GM19351 (cell line): ENCODE measurements around the gene CNIH1.

ENCODE experiments used
- ATAC-seq: cut with Tn5 transposase; IDR thresholded peaks from one replicate; pipeline ENCODE4 v1.9.1; 2021; ENCODE audit warnings: mild to moderate bottlenecking, moderate library complexity; ENCODE audit not compliant: unreplicated experiment

The CNIH1 gene

DNA sequence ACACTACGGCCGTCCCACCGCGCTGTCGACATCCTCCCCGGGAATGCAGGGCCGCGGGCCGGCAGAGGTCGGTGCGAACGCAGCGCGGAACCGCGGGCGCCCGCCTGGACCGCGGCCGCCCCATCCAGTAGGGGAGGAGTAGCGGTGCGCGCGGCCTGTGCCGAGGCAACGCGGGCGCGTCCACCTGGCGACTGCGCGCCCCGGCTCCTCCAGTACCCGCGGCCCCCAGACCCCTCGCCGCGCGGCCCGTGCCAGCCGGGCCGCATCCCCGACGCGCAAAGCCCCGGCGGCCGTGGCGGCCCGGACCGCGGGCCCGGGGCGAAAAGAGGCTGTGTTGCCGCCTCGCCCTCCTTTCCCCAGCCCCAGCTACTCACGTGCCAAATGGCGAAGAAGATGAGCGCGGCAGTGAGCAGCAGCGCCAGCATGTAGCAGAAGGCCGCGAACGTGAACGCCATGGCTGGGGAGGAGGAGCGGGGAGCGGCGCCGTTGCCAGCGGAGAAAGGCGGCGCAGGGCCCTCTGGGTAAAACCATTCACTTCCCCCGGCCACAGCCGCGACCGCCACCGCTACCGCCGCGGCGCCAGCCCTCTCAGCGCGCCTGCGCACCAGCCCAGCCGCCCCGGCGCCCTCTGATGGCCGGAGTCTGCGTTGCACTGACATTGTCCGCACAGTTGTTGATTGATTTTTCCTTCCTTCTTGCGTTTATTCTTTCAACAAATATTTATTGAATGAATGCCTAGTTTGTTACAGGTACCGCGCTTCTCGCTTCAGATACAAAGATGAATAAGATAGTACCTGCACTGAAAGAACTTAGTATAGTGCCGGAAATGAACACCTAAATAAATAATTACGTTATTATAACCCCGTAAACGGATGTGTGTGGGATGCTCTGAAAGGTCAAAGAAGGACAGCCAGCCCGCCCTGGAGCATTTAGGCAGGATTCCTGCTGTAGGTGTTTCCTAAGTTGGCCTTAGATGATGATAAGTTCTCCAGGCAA is at the start of gene CNIH1:
Gene CNIH1, minus strand, starts transcription at position 502 of the 996 bp plus-strand sequence. Its CDS starts 47 bp downstream, at position 455.
- ATAC-seq: peak; percentile 94

DNA sequence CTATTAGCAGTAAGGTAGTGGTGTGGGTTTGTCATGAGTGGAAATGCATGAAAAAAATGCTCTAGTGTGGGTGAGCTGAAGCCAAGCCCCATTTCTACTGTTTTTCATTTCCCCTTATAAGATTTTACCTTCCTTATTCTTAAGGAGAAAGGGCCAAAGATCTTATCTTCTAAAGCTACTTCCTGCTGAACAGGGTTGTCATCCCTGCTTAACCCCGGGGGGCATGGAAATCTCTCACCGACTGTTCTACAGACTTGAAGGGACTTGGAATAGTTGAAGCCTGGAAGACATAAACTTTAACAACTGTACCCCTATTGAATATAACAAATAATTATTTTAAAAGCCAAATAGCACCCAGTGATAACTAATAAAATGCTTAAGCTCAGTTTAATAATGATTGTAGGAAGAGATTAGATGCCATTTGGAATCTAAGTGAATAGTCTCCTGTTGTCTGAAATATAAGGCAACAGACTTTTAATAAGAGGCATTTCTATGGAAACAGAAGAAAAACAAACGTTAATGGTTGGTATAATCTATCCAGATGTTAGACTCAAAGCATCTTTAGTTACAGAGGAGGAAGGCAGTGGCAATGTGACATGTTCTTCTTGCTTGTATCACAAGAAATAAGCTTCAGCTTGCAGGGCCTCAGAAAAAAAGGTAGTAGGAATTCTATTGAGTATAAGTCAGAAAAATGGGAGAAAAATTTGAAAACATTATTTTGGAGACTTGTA is 49.4 kb upstream of the CNIH1 start:
- no peak for ATAC-seq

DNA sequence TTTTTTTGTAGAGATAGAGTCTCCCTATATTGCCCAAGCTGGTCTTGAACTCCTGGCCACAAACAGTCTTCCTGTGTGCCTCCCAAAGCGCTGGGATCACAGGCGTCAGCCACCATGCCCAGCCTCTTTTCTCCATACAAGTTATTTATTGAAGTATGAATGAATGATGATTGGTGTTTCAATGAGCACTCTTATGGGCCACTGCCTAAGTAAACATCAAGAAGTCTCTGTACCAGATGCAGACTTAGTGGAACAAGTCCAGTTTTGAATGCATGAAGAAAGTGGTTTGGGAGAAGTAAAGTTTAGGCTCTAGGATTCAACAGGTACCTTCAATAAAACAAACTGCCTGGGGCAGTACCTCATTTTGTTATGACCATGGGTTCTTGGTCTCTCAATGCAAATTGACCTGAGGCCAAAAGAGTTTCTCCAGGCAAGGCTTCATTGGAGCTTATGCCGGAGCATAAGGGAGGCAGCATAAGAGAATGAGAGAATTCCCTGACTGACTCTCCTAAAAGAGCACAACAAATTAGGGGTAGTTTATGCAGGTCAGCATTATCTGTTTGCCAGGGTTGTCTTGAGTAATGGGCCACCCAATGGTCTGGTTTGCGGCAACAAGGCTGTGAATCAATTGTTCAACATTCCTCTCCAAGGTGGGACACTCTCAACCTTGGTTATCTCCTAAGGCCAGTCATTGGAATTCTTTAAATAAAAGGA is 48.7 kb upstream of the CNIH1 start:
- ATAC-seq: no peak

DNA sequence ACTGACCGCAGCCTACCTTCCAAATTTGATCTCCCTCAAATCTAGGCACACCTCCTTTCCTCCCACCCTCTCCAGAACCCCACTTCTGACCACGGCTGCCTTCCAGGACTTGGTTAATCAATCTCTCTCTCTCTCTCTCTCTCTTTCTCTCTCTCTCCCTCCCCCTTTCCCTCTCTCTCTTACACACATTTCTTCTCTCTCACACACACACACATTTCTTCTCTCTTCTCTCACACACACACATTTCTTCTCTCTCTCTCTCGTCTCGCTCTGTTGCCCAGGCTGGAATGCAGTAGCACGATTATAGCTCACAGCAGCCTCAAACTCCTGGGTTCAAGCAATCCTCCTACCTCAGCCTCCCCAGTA is 48.1 kb upstream of the CNIH1 start:
- no peak for ATAC-seq

DNA sequence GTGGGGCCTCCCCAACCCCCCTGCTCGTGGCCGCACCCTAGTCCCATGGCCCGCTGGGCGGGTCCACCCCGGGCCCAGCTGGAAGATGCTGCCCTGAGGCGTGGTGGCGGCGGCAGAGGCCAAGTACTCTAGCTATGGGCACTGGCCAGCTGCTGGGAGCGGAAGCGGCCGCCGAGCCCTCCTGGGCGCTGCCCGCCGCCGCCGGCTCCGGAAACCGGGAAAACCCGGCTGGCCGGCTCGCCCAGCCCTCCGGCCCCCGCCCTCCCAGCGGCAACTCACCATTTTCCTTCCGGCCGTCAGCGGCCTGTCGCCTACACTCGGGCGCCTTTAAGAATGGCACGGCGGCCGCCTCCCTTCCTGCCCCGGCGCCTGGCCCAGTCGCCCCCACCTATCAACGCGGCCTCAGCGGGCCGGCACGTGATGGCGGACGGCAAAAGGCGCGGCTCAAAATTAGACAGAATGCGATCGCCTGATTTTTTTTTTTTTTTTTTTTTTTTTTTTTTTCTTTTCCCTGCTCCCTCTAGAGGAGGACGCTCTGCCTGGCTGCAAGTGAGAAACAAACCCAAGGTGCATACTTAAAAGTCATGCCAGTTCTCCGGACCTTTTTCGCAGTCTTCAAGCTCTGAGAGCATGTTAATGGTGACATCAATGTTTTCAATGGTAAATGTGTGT is 47.6 kb upstream of the CNIH1 start, which contains the start of gene GMFB:
Gene GMFB, minus strand, starts transcription at position 335 of the 672 bp plus-strand sequence. Its CDS starts 53 bp downstream, at position 282.
- peak; percentile 91 for ATAC-seq

DNA sequence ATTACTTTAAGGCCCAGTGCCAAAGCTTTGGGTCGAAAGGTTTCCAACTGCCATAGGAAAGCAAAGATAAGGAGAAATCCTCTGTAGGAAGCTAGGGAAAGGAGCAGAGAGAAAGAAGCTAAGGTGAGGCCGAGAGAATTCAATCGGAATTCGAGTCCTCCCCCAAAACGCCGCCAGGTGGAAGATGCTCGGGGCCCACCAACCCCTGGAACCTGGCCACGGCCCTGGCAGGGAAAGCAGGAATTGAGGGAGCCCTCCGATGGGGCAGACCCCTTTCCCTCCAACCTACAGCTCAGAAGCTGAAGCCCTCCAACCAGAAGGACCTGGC is 47.1 kb upstream of the CNIH1 start:
- no peak for ATAC-seq

DNA sequence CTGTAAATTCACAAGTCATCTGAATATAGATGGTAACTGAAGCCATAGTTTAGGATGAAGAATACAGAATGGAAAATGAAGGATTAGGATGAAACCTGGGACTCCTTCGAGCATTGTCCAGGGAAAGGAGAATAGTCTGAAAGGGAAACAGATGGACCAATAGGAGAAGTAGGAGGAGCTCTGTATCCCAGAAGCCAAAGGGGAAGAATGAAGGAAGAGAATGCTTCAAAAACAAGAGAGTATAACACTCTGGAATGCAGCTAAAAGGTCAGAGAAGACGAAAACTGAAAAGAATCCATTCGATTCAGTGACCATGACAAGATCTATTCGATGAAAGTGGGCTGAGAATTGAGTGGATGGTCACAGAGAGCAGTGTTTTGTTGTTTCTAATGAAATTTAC is 46.6 kb upstream of the CNIH1 start:
- ATAC-seq: no peak

DNA sequence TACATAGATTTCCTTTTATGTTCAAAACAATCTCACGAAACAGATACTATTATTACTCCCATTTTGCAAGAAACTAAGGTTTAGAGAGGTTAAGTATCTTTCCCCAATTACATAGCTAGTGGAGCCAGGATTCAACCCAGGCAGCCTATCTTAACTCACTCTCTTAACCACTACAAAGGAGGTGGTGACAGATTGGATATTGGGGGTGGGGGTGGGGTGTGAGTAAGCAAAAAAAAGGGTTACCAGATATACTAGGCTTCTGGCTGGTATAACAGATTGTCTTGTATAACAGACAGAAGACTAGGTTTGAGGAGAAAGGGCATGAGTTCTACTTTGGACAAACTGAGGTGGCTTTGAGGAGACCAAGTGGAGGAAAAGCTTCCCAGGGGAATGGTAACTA is 45.5 kb upstream of the CNIH1 start:
- no peak for ATAC-seq

DNA sequence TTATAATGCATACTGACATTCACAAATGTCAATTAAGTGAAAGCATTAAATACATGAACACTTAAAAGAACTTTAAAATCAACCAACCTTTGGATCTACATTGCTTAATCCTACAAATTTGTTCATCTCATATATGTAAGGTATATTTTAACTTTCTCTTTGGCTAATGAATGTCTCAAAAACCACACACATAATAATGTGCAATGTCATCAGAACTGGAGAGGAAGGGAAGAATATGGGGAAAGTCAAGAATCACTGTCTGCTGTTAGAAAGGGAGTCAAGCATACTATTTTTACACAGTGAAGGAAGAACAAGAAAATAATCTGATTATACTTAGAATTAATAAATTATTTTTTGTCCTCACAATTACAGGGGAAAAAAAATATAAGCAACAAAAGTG is 42.7 kb upstream of the CNIH1 start:
- ATAC-seq: no peak

DNA sequence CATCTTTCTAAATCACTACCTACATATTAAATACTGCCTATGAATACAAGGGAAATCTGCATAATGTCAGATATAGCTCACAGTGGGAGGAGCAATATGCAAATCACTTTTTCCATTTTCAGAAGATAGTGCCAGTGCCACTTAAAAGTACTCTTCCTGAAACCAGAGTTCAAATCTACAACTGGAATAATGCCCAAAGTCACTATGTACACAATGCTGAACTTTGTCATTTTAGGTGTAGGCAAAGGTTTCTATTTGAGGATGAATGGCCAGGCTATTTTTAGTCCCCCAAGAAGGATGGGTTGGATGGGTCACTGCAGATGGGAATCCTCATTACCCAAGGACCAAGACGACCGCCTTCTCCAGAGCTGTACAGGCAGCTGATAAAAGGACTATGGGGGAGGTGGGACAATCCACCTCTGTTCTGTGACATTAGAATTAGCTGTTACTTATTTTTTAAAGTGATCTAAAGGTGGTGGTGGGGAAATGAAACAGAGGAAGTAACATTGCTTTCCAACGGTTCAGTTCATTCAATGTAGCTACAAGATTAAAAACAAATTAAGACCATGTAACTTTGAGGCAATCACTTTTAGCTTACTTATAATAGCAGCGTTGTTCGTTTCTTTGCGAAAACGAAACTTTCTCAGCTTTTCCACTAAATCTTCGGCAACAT is 42.0 kb upstream of the CNIH1 start:
- ATAC-seq: peak; percentile 47

DNA sequence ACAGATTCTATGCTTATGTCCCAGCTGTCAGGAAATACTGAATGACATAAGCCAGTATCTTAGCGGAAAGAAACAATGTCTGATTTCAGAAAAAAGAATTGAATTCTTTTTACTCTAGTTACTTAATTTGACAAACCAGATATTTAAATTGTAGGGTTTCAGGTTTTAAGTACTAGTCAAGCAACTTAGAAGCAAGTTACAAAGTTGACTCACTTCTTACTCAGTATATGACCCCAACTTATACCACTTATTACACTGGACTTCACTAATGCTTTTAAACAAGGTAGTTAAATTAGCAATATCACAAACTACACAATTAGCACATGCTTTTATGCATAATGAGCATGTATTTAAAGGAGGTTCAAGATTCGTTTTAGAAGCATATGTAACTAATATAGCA is 40.5 kb upstream of the CNIH1 start:
- no peak for ATAC-seq

DNA sequence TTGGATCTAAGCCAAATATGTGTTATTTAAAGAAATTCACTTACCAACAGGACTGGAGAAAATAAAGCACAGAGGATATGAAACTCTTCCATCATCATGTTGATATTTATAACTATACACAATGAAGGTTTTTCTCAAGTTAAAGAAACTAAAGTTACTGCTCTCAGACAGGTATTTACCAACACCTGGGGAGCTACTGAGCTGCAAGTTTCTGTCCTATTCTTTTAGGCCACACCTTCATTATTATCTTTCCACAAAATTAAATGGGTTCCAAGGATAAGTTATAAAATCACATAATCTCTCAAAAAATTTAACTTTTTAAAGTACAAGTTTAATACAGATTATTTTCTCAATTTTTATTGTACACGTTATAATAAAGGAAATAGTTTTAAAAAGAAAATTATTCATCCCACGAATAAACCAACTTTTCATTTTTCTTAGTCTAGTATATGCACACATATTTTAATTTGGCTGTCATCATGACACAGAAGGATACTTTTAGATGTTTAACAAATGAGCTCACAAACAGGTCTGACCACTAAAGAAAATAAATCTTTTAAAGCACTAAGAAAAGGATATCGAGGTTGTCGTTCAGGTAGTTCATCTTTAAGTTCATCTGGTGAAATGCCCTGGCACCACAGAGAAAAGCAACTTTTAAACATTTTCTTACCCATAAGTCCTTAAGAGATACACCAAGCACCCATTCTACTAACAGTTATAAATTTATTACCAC is 39.8 kb upstream of the CNIH1 start:
- ATAC-seq: no peak

DNA sequence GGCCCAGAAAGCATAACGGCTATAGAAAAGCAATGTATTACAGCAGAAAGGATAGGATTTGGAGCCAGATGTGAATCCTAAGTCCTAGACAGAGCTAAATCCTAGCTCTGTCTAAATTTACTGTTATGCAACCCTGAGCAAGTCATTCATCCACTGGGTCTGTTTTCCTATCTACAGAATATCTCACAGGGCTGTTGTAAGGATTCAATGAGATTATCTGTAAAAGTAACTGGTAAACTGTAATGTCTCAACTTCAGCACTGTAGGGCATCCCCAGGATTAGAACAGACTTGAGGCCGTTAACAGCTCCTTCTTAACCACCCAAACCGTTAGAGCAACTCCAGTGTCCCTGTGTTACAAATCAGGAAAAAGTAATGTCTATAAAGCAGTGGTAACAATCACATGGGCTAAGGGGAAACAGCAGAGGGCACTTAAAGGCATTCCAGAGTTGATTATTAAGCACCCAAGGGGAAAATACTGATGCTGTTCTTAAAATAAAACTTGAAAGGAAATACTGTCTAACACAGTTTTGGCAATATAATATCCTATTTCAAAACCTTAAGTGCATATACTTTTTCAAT is 37.6 kb upstream of the CNIH1 start:
- no peak for ATAC-seq

DNA sequence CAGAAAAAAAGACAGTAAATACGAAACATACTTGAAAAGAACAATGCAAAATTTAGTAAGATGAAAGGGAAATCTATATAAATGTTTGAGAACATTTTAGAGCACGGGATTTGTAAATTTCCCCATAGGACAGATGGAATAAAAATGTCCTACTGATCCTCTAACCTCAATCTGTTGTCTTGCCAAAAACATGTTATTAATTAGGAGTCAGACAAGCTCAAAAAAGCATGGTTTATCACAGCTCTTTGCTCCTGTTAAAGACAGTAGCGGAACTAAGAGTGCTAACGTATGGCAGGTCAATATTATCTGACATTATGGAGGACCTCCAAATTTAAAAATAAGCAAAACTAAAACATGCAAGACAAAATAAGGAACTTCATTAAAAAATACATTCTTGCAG is 34.7 kb upstream of the CNIH1 start:
- ATAC-seq: no peak

DNA sequence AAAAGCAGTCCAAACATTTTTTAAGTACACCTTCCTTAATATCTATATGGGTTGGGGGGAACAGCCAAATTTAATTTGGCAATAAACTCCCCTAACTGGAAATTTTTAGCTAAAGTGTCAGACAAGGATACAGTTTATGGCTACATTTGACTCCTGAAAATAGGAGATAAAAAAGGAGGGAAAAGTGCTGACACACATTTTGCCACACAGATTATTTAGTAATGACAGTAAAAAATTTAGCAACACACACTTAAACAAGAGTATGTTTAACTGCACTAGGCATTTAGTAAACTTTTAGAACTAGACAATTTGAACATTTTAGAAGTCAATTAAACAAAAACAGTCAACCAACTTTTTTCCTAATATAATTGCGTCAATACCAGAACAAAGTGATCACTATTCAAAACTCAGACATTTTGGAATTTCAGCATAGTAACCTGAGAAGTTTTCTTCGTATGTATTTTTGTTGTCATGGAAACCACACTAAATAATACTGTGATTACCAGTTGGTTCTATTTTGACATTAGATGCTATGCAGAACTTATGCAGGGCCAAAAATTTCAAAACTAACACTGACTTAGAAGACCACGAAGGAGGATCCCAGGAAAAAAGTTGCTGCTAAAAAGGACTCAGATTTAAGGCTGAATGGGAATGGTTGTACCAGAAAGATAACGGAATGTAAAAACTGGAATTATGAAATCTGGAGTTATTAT is 34.2 kb upstream of the CNIH1 start:
- no peak for ATAC-seq

DNA sequence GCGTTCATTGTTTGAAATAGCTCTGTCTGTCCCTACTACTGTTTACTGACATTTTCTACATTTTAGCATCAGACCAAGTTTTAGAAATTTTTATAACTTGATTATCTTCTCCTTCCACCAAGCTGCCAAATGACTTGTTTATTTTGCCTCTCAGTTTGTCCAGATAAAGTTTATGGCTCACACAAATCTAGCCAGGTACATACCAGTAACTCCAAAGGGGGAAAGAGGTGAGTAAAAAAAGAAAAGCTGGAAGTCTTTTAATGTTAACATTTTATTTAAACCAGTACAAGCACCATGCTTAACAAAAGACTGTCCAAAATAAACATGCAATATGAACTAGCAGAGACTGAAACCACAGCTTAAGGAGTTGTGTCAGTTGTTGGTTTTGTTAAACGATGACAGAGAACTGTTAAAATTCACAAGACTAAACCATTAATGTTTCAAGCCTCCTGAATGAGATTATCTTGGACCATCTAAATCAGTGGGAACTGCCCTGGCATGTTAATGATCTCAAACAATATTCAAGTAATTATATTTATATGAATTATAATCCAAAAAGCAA is 33.1 kb upstream of the CNIH1 start:
- no peak for ATAC-seq

DNA sequence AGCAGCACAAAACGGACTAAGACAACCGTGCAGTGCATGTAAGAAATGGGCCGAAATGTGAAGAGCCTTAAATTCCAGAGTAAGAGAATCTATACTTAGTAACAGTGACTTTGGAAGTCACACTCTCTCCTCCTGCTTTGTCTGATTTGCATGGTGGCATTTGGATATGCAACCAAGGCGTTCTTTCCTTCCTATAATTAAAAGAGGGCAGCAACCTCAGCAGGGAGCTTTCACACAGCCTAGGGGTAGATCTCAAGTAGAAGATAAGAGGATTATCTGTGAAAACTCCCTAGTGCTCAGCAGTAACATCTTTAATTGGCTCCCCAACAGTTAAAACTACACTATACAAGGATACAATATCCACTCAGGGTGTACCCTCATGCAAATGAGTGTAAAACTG is 31.1 kb upstream of the CNIH1 start:
- no peak for ATAC-seq

DNA sequence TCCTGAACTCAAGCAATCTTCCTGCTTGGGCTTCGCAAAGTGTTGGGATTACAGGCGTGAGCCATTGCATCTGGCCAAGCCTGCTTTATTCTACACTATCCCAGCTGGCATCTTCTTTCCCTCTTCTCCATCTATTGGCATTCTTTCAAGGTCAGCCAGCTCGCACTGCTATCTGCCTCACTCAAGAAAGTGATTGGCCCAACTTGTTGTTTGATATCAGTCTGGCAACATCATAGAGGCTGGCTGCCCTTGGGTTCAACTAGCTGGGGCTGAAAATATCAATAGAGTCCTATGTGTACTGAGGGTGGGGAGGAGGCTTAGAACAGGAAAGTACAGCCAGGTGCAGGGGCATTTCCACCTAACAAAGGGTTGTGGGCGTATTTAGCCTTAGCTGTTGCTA is 30.5 kb upstream of the CNIH1 start:
- ATAC-seq: no peak
